Raji (cell line): ENCODE results near the gene AVPI1.

ENCODE experiments used
- POLR2A ChIP-seq: IDR thresholded peaks from 2 replicates; pipeline ENCODE4 v1.6.1; 2011; ENCODE audit warnings: low read depth, low read length, control low read depth; ENCODE audit not compliant: insufficient read depth

The AVPI1 gene

DNA sequence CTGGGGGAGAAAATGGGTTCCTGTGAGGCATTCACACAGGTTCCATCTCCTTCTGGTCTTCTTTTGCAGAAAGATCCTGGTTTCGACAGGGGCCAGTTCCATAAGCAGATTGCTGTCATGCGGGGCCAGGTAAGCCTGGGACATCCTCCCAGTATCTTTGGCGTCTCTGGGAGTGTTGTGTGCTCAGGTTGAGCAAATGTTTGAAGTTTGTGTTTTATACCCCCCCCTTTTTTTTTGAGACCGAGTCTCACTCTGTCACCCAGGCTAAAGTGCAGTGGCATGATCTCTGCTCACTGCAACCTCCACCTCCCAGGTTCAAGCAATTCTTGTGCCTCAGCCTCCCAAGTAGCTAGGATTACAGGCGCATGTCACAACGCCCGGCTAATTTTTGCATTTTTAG is 20.0 kb downstream of the AVPI1 start:
- TF ChIP-seq POLR2A = no peak

GRCh38 chr10:97664282-97664850 is 22.7 kb downstream of the AVPI1 start:
- TF ChIP-seq POLR2A = no peak

- no peak for TF ChIP-seq POLR2A
Measured at GRCh38 chr10:97659589-97659988, 27.5 kb downstream of the AVPI1 start.

DNA sequence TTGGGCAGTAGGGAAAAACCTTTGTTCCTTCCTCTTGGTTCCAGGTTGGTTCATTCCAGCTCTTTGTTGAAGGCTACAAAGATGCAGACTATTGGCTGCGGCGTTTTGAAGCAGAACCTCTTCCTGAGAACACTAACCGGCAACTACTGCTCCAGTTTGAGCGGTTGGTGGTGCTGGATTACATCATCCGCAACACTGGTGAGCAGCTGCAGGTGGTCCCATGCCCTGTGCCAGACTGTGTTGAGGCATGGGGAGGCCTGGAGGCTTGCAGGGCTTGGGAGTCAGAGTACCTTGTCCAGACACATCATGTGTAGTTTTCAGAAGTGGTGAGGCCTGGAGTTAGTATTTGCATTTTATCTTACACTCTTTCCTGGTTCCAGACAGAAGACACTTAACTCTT is 30.3 kb downstream of the AVPI1 start:
- no peak for TF ChIP-seq POLR2A

DNA sequence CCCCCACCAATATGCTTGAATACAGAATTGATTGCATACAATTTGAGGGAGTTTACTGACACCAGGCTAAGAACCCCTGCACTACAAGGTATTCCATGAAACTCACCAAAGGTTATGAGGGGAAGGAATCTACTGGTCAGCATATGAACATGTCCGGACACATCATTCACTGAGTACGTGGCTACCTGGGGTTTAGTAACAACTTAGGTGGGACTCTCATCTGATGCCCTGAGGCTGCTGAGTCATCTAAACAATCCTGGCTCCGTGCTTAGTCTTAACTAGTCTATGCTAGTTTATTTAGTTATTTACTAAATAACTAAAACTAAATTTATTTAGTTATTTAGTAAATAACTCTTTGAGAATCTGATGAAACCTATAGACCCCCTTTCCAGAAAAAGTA is 35.3 kb downstream of the AVPI1 start:
- no peak for TF ChIP-seq POLR2A

DNA sequence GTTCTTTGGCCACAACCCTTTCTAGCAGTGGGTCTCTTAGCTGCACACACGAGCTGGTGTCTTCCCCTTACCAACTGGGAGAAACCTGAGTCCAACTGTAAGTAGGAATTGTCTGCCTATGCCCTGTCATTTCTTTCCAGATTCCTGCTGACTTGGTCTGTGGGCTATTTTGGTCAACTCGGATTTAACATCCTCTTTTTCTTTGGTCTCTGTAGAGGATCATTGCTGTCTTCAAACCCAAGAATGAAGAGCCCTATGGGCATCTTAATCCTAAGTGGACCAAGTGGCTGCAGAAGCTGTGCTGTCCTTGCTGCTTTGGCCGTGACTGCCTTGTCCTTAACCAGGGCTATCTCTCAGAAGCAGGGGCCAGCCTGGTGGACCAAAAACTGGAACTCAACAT is 36.3 kb downstream of the AVPI1 start:
- no peak for TF ChIP-seq POLR2A

GRCh38 chr10:97648562-97649404 is 38.3 kb downstream of the AVPI1 start:
- no peak for TF ChIP-seq POLR2A

DNA sequence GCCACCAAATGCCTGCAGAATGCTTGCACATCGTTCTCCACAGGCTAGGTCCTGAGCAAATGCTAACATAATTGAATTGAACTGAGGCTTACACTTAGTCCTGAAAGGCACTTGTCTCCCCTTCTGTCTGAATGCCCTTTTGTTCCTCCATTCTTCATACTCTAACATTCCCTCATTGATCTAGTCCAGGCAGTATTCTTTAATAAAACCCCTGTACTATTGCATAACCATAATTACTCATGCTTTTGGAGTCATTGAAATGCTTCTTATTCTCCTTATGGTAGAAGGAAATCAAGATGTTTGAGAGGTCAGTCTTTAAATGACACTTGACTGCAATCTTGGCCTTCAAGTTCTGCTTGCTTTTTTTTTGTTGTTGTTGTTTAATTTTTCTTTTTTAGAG is 39.5 kb downstream of the AVPI1 start:
- no peak for TF ChIP-seq POLR2A

- TF ChIP-seq POLR2A = no peak
Measured at GRCh38 chr10:97644936-97645335, 42.1 kb downstream of the AVPI1 start.

DNA sequence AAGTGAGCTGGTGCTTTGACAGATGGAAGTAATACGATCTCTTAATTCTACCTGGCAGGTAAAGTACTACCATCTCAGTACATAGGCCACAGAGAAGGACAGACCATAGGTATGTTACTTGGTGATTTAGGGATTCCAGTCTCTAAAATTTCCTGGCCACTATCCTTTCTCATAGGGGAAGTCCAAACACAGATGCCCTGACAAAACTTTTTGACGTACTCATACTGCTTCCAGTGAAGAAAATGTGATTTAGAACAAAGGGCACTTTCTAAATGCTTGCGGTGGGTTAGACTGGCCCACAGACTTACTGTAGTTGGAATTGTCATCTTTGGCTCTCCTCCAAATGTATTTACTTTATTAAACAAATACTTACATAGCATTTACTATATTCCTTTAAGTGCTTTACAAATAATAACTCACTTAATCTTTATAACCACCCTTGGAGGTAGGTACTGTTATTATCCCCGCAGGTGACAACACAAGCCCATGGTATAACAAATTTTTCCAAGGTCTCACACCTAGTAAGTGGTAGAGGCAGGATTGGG is 43.5 kb downstream of the AVPI1 start:
- TF ChIP-seq POLR2A = no peak

DNA sequence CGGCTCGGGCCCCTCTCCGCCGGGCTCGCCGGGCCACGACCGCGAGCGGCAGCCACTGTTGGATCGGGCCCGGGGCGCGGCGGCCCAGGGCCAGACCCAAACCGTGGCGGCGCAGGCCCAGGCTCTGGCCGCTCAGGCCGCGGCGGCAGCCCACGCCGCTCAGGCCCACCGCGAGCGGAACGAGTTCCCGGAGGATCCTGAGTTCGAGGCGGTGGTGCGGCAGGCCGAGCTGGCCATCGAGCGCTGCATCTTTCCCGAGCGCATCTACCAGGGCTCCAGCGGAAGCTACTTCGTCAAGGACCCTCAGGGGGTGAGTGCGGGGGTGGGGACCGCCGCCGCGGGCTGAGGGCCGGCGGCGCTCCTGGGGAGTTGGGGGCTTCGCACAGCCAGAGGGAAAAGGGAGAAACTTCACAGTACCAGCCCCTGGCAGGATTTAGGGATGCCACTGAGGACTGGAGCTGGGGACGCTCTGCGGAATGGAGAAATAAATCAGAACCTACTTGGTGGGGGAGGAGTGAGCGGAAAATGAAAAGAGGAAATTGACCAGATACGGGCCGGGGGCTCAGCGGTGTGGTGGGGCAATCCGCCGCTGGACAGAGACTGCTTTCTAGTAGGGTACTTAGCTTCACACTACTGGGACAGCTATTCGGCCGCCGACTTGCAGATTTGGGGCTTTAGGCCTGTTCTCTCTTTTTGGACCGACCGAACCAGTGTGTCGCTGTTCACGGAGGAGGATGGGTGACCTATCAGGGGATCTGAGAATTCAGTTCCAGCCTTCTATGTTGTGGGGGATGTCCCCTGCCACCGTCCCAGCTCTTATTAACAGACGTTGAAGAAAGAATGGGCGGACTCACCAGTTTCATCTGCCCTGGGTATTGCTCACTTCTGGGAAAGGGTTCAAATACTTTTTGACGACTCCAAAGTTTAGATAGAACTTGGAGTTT is 45.9 kb downstream of the AVPI1 start:
- TF ChIP-seq POLR2A = no peak

DNA sequence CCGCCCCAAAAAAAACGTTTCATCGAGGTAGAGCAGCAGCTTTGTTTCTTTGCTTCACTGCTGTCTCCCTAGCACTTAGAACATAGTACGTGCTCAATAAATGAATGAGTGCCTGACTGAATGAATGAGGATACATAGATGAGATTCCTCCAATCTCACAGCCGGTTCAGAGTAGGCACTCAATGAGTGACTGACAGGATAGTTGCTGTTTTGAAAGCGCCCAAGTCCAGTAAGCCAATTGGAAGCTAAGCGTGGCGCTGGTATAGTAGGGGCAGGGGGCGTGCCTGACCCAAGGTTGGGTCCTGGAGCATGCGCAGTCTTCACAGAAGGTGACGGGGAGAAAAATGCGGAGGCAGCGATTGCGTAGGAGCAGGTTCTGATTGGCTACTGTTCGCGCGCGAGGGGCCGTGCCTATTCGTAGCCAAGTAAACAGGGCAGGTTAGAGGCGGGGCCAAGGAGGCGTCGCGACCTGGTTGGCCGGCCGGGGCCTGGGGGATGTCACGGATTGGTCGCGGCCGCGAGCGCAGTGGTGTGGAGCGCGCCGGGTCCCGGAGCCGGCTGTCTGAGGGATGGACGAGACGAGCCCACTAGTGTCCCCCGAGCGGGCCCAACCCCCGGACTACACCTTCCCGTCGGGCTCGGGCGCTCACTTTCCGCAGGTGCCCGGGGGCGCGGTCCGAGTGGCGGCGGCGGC is 46.7 kb downstream of the AVPI1 start, which contains the start of gene PI4K2A:
TSS of gene PI4K2A (plus strand) at position 498 of the 694 bp plus-strand sequence. CDS start at position 570, 72 bp downstream.
- peak; percentile 64 for TF ChIP-seq POLR2A

GRCh38 chr10:97635577-97635976 is 51.5 kb downstream of the AVPI1 start:
- TF ChIP-seq POLR2A = no peak

DNA sequence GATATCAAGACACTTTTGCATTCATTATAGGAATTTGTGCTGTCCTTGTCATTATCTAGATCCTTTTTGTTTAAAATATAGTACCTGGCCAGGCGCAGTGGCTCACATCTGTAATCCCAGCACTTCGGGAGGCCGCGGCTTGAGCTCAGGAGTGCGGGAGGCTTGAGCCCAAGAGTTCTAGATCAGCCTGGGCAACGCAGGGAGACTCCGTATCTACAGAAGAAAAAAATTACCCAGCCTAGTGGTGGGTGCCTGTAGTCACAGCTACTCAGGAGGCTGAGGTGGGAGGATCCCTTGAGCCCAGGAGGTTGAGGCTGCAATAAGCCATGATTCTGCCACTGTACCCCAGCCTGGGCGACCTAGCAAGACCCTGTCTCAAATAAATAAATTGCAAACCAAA is 53.1 kb downstream of the AVPI1 start:
- no peak for TF ChIP-seq POLR2A
